ENCODE data around the gene DCAF7. TPM values are rescaled to one million over a fixed set of nuclear protein-coding genes. Genes with fewer than 3 reads are reported as not detected.

The DCAF7 gene
- total and polyA plus RNA-seq, 2 donors, result 19.8 to 26.0 TPM

DNA sequence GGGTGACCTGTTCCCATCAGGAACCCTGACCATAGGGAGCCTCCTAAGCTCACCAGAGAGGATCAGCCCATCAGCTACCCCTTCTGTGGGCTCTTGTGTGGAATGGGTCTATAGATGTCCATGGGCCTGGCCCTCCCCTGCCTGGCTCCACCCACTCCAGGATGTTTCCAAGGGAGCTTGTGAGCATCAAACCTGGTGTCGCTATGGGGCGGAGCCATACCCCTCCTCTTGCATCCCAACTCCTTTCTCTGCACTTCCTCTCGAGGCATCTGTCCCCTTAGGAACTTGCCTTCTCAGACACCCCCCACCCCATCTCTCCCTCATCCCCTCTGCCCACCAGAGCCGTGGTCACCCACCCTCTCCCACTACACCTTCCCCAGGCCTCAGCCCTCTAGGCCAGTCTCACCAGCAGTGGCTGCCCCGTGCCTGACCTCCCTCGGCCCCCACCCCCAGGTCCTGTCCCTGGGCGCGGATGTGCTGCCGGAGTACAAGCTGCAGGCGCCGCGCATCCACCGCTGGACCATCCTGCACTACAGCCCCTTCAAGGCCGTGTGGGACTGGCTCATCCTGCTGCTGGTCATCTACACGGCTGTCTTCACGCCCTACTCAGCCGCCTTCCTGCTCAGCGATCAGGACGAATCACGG lies 16.7 kb upstream of the DCAF7 start:
- 92% methylated on average over 20 of the region's 20 CpGs for WGBS
- Histone ChIP-seq H3K27ac (ENCODE audit: low read depth in 1 of 2, low read length in 1 of 2) (no peak overlapping the region), H3K4me3 (ENCODE audit: low read length in 2 of 2) (no peak overlapping the region), H3K9me3 (ENCODE audit: control insufficient read depth in 2 of 2, insufficient read depth in 1 of 2, low read length in 1 of 2) (no peaks in the 10 kb centered on the region), H3K36me3 (ENCODE audit: control insufficient read depth in 2 of 2, insufficient read depth in 2 of 2, low read length in 1 of 2) (no peaks in the 10 kb centered on the region), H3K27me3 (ENCODE audit: control insufficient read depth in 2 of 2, insufficient read depth in 1 of 2, low read length in 1 of 2) (peaks cover 9 to 22% of the 10 kb centered on the region in 2 donors), H3K4me1 (ENCODE audit: control insufficient read depth in 2 of 2, insufficient read depth in 2 of 2, low read length in 2 of 2) (peaks cover 5 to 10% of the 10 kb centered on the region in 2 donors)
- DNase-seq (ENCODE audit: low read depth in 6 of 9, low spot score in 9 of 9), result no peak

DNA sequence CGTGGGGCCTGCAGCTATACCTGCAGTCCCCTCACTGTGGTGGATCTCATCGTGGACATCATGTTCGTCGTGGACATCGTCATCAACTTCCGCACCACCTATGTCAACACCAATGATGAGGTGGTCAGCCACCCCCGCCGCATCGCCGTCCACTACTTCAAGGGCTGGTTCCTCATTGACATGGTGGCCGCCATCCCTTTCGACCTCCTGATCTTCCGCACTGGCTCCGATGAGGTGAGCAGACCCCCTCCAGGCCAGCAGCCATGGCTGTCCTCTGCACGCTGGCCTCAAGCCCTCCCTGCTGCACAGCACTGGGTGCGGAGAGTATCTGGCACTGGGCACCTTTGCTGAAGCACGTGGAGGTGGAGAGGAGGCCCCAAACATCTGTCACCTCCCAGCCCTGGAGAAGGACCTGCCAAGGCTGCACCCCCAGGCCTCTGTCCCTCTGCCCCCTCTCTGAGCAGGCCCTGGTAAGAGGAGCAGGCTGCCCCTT lies 16.2 kb upstream of the DCAF7 start:
- Histone ChIP-seq H3K27ac (ENCODE audit: low read depth in 1 of 2, low read length in 1 of 2) (no peak overlapping the region), H3K9me3 (ENCODE audit: control insufficient read depth in 2 of 2, insufficient read depth in 1 of 2, low read length in 1 of 2) (no peaks in the 10 kb centered on the region), H3K4me3 (ENCODE audit: low read length in 2 of 2) (no peak overlapping the region), H3K27me3 (ENCODE audit: control insufficient read depth in 2 of 2, insufficient read depth in 1 of 2, low read length in 1 of 2) (peaks cover 11 to 28% of the 10 kb centered on the region in 2 donors), H3K4me1 (ENCODE audit: control insufficient read depth in 2 of 2, insufficient read depth in 2 of 2, low read length in 2 of 2) (peaks cover 5 to 10% of the 10 kb centered on the region in 2 donors), H3K36me3 (ENCODE audit: control insufficient read depth in 2 of 2, insufficient read depth in 2 of 2, low read length in 1 of 2) (no peaks in the 10 kb centered on the region)
- WGBS, result 96% methylated on average over 17 of the region's 17 CpGs
- DNase-seq (ENCODE audit: low read depth in 6 of 9, low spot score in 9 of 9), result no peak

DNA sequence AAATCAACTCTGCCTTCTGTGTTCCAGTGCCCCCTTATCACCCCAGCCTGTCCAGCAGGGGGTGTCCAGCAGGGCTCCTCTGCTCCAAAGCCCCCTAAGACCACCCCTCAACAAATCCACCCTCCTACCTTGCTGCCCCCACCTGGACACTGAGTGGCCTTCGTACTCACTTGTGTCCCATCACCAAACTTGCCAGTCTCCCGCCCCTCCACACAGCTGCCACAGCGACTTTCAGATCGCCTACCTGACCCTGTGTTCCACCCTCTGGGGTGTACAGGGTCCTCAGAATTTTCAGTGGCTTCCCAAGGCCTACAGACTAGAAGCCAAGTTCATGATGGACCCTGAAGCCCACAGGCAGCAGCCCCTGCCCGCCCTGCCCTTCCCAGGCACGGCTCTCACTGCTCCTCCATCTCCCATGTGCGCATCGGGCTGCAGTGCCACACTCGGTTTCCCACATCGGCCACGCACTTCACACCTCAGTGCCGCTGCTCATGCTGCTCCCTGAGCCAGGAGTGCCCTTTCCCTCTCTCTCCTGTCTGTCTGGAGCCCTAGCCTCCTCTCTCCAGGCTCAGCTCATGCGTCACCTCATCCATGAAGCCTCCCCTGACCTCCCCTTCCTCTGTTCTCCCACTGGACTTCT lies 15.3 kb upstream of the DCAF7 start:
- peaks cover 11 to 34% of the 10 kb centered on the region in 2 donors for H3K27me3 ChIP-seq (ENCODE audit: control insufficient read depth in 2 of 2, insufficient read depth in 1 of 2, low read length in 1 of 2)

DNA sequence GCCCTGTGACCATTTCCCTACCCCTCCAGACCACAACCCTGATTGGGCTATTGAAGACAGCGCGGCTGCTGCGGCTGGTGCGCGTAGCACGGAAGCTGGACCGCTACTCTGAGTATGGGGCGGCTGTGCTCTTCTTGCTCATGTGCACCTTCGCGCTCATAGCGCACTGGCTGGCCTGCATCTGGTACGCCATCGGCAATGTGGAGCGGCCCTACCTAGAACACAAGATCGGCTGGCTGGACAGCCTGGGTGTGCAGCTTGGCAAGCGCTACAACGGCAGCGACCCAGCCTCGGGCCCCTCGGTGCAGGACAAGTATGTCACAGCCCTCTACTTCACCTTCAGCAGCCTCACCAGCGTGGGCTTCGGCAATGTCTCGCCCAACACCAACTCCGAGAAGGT lies 14.6 kb upstream of the DCAF7 start:
- no peaks in the 10 kb centered on the region for H3K9me3 ChIP-seq (ENCODE audit: control insufficient read depth in 2 of 2, insufficient read depth in 1 of 2, low read length in 1 of 2)
- no peak overlapping the region for H3K4me3 ChIP-seq (ENCODE audit: low read length in 2 of 2)
- no peak overlapping the region for H3K27ac ChIP-seq (ENCODE audit: low read depth in 1 of 2, low read length in 1 of 2)
- peaks cover 11 to 35% of the 10 kb centered on the region in 2 donors for H3K27me3 ChIP-seq (ENCODE audit: control insufficient read depth in 2 of 2, insufficient read depth in 1 of 2, low read length in 1 of 2)
- H3K36me3 ChIP-seq (ENCODE audit: control insufficient read depth in 2 of 2, insufficient read depth in 2 of 2, low read length in 1 of 2), result no peaks in the 10 kb centered on the region
- DNase-seq (ENCODE audit: low read depth in 6 of 9, low spot score in 9 of 9), result no peak
- 98% methylated on average over 24 of the region's 24 CpGs for WGBS
- peaks cover 5 to 12% of the 10 kb centered on the region in 2 donors for H3K4me1 ChIP-seq (ENCODE audit: control insufficient read depth in 2 of 2, insufficient read depth in 2 of 2, low read length in 2 of 2)

More for the DNA sequence above, 15.3 kb upstream of the DCAF7 start:
- 95% methylated on average over 13 of the region's 13 CpGs for WGBS
- H3K27ac ChIP-seq (ENCODE audit: low read depth in 1 of 2, low read length in 1 of 2), result no peak overlapping the region
- no peaks in the 10 kb centered on the region for H3K36me3 ChIP-seq (ENCODE audit: control insufficient read depth in 2 of 2, insufficient read depth in 2 of 2, low read length in 1 of 2)
- H3K4me1 ChIP-seq (ENCODE audit: control insufficient read depth in 2 of 2, insufficient read depth in 2 of 2, low read length in 2 of 2), result peaks cover 5 to 10% of the 10 kb centered on the region in 2 donors
- no peak overlapping the region for H3K4me3 ChIP-seq (ENCODE audit: low read length in 2 of 2)
- H3K9me3 ChIP-seq (ENCODE audit: control insufficient read depth in 2 of 2, insufficient read depth in 1 of 2, low read length in 1 of 2), result no peaks in the 10 kb centered on the region
- no peak for DNase-seq (ENCODE audit: low read depth in 6 of 9, low spot score in 9 of 9)

DNA sequence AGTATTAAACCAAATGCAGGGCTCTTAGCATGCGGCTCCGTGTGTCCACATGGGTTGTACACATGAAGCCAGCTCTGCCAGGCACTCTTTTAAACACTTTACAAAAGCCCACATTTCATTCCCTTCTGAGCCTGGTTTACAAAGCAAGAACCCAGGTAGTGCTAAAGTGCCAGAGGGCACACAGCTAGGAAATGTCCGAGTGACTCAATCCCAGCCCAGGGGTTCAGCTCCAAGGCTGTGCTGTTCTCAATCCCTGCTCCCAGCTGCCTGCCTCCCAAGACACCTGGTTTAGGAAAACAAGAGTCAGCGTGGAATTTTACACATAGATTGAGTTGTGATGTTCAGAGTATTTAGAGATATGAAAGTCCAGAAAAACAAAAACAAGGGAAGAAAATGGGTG lies 13.3 kb upstream of the DCAF7 start:
- Histone ChIP-seq H3K27me3 (ENCODE audit: control insufficient read depth in 2 of 2, insufficient read depth in 1 of 2, low read length in 1 of 2) (peaks cover 11 to 35% of the 10 kb centered on the region in 2 donors), H3K36me3 (ENCODE audit: control insufficient read depth in 2 of 2, insufficient read depth in 2 of 2, low read length in 1 of 2) (no peaks in the 10 kb centered on the region), H3K4me3 (ENCODE audit: low read length in 2 of 2) (no peak overlapping the region), H3K27ac (ENCODE audit: low read depth in 1 of 2, low read length in 1 of 2) (no peak overlapping the region), H3K4me1 (ENCODE audit: control insufficient read depth in 2 of 2, insufficient read depth in 2 of 2, low read length in 2 of 2) (peaks cover 7 to 17% of the 10 kb centered on the region in 2 donors), H3K9me3 (ENCODE audit: control insufficient read depth in 2 of 2, insufficient read depth in 1 of 2, low read length in 1 of 2) (no peaks in the 10 kb centered on the region)
- 97% methylated on average over 4 of the region's 4 CpGs for WGBS
- no peak for DNase-seq (ENCODE audit: low read depth in 6 of 9, low spot score in 9 of 9)

DNA sequence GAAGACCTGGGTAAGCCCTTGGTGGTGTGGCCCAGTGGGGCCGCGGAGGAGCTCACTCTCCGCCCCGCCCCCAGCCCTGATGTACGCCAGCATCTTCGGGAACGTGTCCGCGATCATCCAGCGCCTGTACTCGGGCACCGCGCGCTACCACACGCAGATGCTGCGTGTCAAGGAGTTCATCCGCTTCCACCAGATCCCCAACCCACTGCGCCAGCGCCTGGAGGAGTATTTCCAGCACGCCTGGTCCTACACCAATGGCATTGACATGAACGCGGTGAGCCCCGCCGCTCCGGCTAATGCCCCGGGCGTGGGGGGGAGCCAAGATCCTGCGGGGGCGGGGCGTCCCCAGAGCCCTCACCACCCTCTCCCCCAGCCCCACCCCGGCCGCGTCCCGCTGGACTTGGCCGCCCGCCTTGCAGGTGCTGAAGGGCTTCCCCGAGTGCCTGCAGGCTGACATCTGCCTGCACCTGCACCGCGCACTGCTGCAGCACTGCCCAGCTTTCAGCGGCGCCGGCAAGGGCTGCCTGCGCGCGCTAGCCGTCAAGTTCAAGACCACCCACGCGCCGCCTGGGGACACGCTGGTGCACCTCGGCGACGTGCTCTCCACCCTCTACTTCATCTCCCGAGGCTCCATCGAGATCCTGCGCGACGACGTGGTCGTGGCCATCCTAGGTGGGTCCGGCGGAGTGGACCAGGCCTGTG lies 12.1 kb upstream of the DCAF7 start:
- Histone ChIP-seq H3K9me3 (ENCODE audit: control insufficient read depth in 2 of 2, insufficient read depth in 1 of 2, low read length in 1 of 2) (peaks cover 0 to 1% of the 10 kb centered on the region in 2 donors), H3K27me3 (ENCODE audit: control insufficient read depth in 2 of 2, insufficient read depth in 1 of 2, low read length in 1 of 2) (peaks cover 11 to 35% of the 10 kb centered on the region in 2 donors), H3K27ac (ENCODE audit: low read depth in 1 of 2, low read length in 1 of 2) (no peak overlapping the region), H3K4me1 (ENCODE audit: control insufficient read depth in 2 of 2, insufficient read depth in 2 of 2, low read length in 2 of 2) (peaks cover 7 to 17% of the 10 kb centered on the region in 2 donors), H3K4me3 (ENCODE audit: low read length in 2 of 2) (peak overlapping the region in 1 of 2 donors; percentile 10), H3K36me3 (ENCODE audit: control insufficient read depth in 2 of 2, insufficient read depth in 2 of 2, low read length in 1 of 2) (no peaks in the 10 kb centered on the region)
- 9% methylated on average over 62 of the region's 62 CpGs for WGBS
- DNase-seq (ENCODE audit: low read depth in 6 of 9, low spot score in 9 of 9), result peak in 3 of 9 donors; percentile 28 to 53 (median 43)

DNA sequence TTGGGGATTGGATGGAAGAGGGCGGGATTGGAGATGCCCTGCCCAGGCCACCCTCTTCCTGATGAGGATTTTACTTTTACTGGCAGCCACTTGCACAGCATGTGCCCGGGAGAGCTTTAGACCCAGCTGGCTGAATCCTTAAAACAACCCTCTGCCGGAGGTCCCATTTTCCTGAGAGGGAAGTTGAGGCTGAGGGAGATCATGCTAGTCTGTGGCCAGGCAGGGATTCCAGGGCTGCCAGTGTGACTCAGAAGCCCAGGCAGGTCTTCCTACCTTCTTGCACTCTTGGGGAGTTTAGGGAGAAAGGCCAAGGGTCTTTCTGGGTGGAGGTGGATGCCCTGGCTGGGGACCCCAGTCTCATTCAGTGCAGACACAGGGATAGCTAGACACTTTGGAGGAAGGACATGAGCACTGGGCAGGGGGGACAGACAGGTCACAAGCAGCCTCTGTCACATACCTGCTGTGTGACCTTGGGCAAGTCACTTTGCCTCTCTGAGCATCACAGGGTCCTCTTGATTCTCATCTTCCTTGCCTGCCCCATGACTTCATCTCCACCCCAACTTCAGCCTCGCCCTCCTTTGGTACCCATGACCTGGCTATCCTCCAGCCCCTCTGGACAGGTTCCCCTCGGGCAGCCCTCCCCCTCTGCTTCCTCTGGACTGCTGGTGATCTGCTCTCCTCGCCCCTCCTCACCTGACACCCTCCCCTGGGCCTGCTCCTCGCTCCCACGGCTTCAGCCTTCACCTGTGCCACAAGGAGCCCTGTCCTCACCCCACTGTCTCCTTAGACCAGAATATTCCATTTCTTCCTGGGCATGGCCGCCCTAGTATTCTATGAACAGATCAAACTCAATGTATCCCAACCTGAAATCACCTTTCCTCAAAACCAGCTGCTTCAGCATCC lies 11.3 kb upstream of the DCAF7 start:
- 85% methylated on average over 9 of the region's 9 CpGs for WGBS
- Histone ChIP-seq H3K9me3 (ENCODE audit: control insufficient read depth in 2 of 2, insufficient read depth in 1 of 2, low read length in 1 of 2) (peaks cover 0 to 1% of the 10 kb centered on the region in 2 donors), H3K36me3 (ENCODE audit: control insufficient read depth in 2 of 2, insufficient read depth in 2 of 2, low read length in 1 of 2) (no peaks in the 10 kb centered on the region), H3K4me1 (ENCODE audit: control insufficient read depth in 2 of 2, insufficient read depth in 2 of 2, low read length in 2 of 2) (peaks cover 7 to 24% of the 10 kb centered on the region in 2 donors), H3K27me3 (ENCODE audit: control insufficient read depth in 2 of 2, insufficient read depth in 1 of 2, low read length in 1 of 2) (peaks cover 11 to 35% of the 10 kb centered on the region in 2 donors), H3K4me3 (ENCODE audit: low read length in 2 of 2) (no peak overlapping the region), H3K27ac (ENCODE audit: low read depth in 1 of 2, low read length in 1 of 2) (no peak overlapping the region)
- no peak for DNase-seq (ENCODE audit: low read depth in 6 of 9, low spot score in 9 of 9)

DNA sequence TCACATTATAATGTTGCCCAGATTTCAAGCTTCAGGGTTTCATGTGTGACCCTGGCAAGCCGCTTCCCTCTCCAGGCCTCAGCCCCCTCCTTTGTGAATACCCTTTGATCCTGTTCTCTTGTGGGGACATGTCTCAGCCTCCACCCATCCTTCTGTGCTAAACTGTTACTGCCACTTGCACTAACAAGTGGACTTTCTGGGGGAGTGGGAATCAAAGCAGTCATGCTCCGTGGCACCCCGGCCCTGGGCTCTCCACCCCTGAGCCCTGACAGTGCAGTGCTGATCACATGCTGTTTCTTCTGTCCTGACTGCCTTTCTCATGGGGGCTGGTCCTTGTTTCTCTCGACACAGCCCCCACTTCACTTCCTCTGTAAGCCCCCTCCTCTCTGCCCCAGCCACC lies 9.7 kb upstream of the DCAF7 start:
- H3K27me3 ChIP-seq (ENCODE audit: control insufficient read depth in 2 of 2, insufficient read depth in 1 of 2, low read length in 1 of 2), result peaks cover 11 to 33% of the 10 kb centered on the region in 2 donors
- no peaks in the 10 kb centered on the region for H3K36me3 ChIP-seq (ENCODE audit: control insufficient read depth in 2 of 2, insufficient read depth in 2 of 2, low read length in 1 of 2)
- H3K9me3 ChIP-seq (ENCODE audit: control insufficient read depth in 2 of 2, insufficient read depth in 1 of 2, low read length in 1 of 2), result peaks cover 0 to 1% of the 10 kb centered on the region in 2 donors
- WGBS, result 66% methylated on average over 4 of the region's 4 CpGs
- no peak overlapping the region for H3K4me3 ChIP-seq (ENCODE audit: low read length in 2 of 2)
- no peak for DNase-seq (ENCODE audit: low read depth in 6 of 9, low spot score in 9 of 9)
- H3K27ac ChIP-seq (ENCODE audit: low read depth in 1 of 2, low read length in 1 of 2), result no peak overlapping the region
- peaks cover 7 to 29% of the 10 kb centered on the region in 2 donors for H3K4me1 ChIP-seq (ENCODE audit: control insufficient read depth in 2 of 2, insufficient read depth in 2 of 2, low read length in 2 of 2)
